GM19324 (cell line): ENCODE results near the gene ALAS1.
A peak's percentile ranks its signal among the peaks of the same experiment; 100 is the strongest.

Source experiments
- ATAC-seq: cut with Tn5 transposase; IDR thresholded peaks from one replicate; pipeline ENCODE4 v1.9.1; 2021; ENCODE audit warnings: mild to moderate bottlenecking, moderate library complexity; ENCODE audit not compliant: unreplicated experiment, low FRiP score

The ALAS1 gene

GRCh38 chr3:52246728-52247408 is 48.9 kb downstream of the ALAS1 start:
- ATAC-seq, result no peak

- ATAC-seq, result no peak
Observed at GRCh38 chr3:52247409-52248164, 49.6 kb downstream of the ALAS1 start.

GRCh38 chr3:52248165-52248541 is 50.2 kb downstream of the ALAS1 start:
- ATAC-seq, result no peak

DNA sequence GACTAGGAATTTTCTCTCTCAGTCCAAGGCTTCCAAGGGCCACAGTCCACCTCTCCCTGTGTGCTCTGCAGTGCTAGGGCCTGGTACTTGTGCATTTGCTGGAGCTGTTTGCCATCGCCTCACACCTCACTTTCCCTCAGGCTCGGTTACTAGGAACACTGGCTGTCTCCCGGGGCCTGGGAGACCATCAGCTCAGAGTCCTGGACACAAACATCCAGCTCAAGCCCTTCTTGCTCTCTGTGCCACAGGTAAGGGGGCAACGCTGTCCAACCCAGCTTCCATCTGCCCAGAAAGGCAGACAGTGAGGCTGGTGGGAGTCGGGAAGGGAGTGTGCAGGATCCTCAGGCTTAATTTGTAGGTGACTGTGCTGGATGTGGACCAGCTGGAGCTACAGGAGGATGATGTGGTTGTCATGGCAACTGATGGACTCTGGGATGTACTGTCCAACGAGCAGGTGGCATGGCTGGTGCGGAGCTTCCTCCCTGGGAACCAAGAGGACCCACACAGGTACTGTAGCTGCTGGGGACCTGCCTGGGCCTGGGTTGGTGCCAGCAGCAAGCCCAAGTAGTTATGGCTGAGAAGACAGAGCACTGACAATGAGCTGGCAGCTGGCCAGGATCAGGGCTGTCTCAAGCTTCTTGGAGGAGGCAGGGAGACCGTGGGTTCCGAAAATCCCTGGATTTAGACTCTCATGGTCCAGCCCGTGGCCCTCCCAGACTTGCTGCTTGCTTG is 51.0 kb downstream of the ALAS1 start:
- ATAC-seq, result no peak

GRCh38 chr3:52249683-52250082 is 51.7 kb downstream of the ALAS1 start:
- ATAC-seq, result no peak

DNA sequence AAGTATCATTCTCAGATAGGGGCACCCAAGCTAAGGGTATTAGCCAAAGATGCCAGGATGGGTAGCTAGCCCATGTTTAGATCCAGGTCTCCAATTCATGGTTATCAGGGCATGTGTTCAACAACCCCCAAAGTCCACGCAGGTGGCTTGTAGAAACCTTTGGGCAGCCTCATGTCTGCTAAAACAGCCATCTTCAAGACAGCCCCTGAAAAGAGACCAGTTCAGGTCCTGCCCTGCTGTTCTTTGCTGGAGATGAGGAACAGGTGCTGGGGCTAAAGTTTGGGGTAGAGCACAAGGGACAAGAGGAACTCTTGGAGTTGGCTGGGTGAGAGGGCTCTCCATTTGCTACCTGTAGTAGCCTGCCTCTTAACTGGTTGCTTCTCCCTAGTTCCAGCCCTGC is 52.2 kb downstream of the ALAS1 start:
- no peak for ATAC-seq

- ATAC-seq, result peak; percentile 76
Observed at GRCh38 chr3:52253314-52254304, 55.6 kb downstream of the ALAS1 start.

DNA sequence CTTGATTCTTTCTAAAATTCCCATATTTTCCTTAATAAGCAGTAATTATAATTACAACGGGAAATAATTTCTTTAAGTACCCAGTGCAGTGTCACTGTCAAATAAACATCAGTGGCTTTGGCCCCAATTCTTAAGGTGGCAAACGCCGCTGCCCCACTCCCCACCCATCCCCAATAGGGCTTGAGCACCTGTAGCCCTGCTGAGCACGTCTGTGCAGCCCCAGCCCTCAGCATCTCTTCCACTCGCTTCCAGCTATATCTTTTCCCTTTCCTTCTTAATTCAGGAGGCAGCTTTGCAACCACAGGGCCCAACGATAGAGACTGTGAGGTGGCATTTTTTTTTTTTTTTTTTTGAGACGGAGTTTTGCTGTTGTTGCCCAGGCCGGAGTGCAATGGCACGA is 56.6 kb downstream of the ALAS1 start:
- ATAC-seq, result no peak

DNA sequence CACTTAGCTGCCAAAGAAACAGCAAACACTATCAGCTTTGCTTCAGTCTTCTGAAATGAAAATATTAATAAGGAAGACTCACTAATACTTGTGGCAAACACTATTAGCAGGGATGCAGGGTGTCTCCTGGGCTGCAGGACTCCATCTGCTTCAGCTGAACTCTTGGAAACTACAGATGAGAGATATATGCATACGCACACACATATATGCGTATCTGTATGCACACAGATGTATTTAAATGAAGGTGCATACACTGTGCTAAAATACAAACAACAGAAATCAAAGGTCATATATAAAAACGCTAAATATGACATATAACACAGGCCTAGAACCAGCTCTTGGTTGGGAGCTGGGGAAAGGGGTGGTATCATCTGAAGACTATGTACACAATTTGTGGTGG is 58.2 kb downstream of the ALAS1 start:
- no peak for ATAC-seq

- no peak for ATAC-seq
Observed at GRCh38 chr3:52256622-52257021, 58.7 kb downstream of the ALAS1 start.

- ATAC-seq, result no peak
Observed at GRCh38 chr3:52257911-52258310, 60.0 kb downstream of the ALAS1 start.

DNA sequence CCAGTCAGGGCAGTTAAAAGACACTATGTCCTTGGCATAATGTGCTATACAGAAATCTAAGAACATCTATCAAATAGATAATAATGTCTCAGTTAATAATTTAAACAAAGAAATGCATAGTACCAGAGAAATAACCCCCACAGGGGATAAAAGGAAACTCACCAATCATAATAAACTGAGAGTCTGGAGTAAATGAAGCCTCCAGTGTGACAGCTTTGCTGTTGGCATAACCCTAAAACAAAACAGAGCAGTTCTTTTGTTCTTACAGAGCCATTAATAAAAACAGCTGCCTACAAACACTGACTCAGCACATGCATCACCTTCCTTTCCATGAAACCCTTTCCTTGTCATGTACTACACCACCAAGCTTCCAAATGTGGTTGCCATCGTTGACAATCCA is 61.1 kb downstream of the ALAS1 start:
- ATAC-seq, result no peak

DNA sequence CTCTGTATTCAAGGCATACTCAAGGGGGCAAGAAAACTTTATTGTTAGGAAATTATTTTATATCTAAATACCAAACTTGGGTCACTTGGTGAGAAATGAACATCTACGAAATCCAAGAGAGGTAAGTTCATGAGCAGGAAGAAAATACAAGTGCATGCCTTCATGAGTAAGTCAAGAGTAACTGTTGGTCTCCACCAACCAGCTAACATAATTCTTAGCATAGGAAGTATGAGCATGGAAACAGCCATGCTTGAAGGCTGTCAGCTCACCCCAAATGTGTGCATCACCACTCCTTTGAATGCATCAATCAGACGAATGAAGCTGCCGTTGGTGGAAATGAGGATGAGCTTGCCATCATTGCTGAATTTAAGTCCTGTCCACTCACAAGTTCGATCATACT is 61.5 kb downstream of the ALAS1 start:
- no peak for ATAC-seq

- no peak for ATAC-seq
Observed at GRCh38 chr3:52262447-52262846, 64.5 kb downstream of the ALAS1 start.
